BE2C (cell line): ENCODE results near the gene MAP3K15.

Experiments used
- DNase-seq: peaks from one replicate; pipeline ENCODE4 v3.0.0-alpha.2; 2020
- H3K27me3 ChIP-seq: fragments of 250-450 bp; sonication (Bioruptor Pico); 2 replicates; pipeline ENCODE4 v1.5.1; 2020; ENCODE audit warnings: mild to moderate bottlenecking
- H3K36me3 ChIP-seq: fragments of 250-450 bp; sonication (Bioruptor Pico); 2 replicates; pipeline ENCODE4 v1.5.1; 2020; ENCODE audit warnings: mild to moderate bottlenecking
- H3K4me1 ChIP-seq: fragments of 250-450 bp; sonication (Bioruptor Pico); 2 replicates; pipeline ENCODE4 v1.5.1; 2020
- H3K4me3 ChIP-seq: 2 replicates; pipeline ENCODE4 v1.5.1; 2011; ENCODE audit warnings: low read depth, low read length
- H3K9me3 ChIP-seq: fragments of 250-450 bp; sonication (Bioruptor Pico); 2 replicates; pipeline ENCODE4 v1.5.1; 2020
- TF ChIP-seq, protein P1 (sequence below): IDR thresholded peaks from 2 replicates; pipeline ENCODE4 v1.5.1; 2012; ENCODE audit warnings: mild to moderate bottlenecking, low read depth, low read length

MAP3K15 gene

DNA sequence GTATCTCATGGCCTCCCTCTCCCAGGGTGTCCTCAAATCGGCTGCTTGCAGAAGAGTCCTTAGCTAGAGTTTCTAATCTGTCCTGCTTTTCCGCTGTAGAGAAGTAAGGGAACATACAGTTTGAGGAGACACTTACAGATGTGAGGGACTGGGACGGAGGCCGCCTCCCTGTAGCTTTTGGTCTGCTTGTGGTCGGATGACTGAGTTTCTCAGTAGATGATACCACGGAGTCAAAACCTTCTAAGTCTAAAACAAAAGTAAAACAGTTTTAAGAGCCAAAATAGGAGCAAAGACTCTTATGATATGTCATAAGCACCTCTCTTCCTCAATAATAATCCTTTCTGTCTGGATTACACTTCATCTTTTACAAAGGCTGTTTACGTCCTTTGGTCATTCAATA, 34.5 kb upstream of the MAP3K15 start:
- TF ChIP-seq, protein P1, sequence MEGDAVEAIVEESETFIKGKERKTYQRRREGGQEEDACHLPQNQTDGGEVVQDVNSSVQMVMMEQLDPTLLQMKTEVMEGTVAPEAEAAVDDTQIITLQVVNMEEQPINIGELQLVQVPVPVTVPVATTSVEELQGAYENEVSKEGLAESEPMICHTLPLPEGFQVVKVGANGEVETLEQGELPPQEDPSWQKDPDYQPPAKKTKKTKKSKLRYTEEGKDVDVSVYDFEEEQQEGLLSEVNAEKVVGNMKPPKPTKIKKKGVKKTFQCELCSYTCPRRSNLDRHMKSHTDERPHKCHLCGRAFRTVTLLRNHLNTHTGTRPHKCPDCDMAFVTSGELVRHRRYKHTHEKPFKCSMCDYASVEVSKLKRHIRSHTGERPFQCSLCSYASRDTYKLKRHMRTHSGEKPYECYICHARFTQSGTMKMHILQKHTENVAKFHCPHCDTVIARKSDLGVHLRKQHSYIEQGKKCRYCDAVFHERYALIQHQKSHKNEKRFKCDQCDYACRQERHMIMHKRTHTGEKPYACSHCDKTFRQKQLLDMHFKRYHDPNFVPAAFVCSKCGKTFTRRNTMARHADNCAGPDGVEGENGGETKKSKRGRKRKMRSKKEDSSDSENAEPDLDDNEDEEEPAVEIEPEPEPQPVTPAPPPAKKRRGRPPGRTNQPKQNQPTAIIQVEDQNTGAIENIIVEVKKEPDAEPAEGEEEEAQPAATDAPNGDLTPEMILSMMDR, result no peak

DNA sequence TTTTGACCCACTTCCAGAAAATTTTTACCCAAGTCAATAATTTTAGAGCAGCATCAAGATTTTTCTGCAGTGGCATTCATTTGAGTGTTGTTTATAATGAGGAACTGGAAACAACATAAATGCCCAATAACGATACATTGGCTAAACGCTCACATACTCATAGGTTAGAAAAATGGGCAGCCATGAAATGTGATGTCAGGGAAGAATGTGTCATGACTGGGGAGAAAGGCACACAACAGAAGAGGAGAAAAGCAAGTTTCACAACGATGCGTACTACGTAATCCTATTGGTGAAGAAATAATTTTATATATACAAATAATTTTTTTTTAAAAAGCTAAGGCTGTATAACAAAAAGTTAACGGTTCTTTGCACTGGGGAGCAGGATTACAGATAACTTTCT, 33.6 kb upstream of the MAP3K15 start:
- Histone ChIP-seq H3K4me3 (no peak overlapping the region), H3K4me1 (no peaks in the 10 kb centered on the region), H3K36me3 (no peaks in the 10 kb centered on the region), H3K9me3 (no peaks in the 10 kb centered on the region), H3K27me3 (no peaks in the 10 kb centered on the region)
- no peak for DNase-seq
- TF ChIP-seq, protein P1, result no peak

More for the DNA sequence above, 34.5 kb upstream of the MAP3K15 start:
- Histone ChIP-seq H3K9me3 (no peaks in the 10 kb centered on the region), H3K4me1 (no peaks in the 10 kb centered on the region), H3K36me3 (no peaks in the 10 kb centered on the region), H3K4me3 (no peak overlapping the region), H3K27me3 (no peaks in the 10 kb centered on the region)
- no peak for DNase-seq

DNA sequence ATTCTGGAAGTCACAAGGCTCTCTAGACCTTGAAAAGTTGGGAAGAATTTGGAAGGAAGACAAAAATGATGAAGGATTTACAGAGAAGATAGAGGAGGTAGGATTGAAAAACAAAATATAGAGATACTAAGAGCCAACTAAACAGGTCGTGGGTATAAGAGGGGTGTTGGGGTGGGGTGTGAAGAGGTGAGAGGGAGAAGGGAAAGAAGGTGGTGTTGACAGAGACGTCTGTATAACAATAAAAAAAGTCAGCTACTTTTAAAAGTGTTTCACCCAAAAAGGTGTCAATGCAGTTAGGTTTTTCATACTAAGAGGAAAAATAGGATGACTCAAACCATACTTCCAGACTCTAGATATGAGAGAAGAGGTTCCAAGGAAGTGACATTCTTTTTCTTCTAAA, 33.0 kb upstream of the MAP3K15 start:
- no peak for DNase-seq
- Histone ChIP-seq H3K9me3 (no peaks in the 10 kb centered on the region), H3K27me3 (no peaks in the 10 kb centered on the region), H3K4me3 (no peak overlapping the region), H3K36me3 (no peaks in the 10 kb centered on the region), H3K4me1 (no peaks in the 10 kb centered on the region)
- TF ChIP-seq, protein P1, result no peak

DNA sequence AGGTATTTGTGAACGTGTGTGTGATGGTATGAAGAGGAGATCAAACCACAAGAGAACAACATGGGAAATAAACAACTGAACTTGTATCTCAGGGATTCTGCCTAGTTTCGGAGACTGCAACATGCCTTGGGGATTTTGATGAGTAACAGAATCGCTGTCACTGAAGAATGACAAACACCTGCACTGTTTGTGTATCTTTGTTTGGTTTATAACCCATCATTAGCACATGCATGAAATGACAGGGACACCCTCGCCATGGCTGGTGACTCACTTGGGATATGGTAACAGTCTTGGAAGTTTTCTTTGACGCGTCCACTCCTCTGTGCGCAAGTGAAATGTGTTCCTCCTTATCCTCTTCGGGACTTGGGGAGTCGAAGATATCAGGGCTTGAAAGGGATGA, 30.3 kb upstream of the MAP3K15 start:
- H3K4me3 ChIP-seq, result no peak overlapping the region
- no peaks in the 10 kb centered on the region for H3K36me3 ChIP-seq
- TF ChIP-seq, protein P1, result no peak

DNA sequence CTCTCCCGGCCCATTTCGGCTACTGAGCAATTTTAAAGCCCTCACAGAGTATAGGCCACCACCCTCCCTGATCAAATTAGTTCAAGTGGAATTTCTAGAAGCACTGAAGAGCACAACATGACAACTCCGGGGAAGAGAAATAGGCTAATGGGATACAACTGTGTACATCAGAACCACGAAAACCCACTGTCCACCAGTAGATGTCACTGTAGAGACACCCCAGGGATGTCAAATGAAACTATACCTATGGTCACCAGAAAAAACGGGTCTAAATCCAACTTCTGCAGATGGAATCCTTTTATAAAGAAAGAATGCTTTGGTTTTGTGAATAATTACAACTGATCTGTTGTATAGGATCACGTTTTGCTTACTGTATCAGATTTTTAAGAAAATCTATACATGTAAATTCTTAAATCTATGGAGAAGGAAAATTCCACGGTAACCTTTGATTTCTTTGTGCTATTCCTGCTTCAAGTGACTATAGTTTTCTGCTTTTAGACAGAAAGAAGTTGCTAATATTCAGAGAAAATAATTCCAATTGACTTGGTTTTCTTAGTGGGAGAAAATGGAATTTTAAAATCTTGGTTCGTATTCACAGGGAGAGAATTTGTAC, 29.5 kb upstream of the MAP3K15 start:
- H3K9me3 ChIP-seq, result no peaks in the 10 kb centered on the region
- DNase-seq, result peak; percentile 39

More for the DNA sequence above, 30.3 kb upstream of the MAP3K15 start:
- no peaks in the 10 kb centered on the region for H3K4me1 ChIP-seq
- no peak for DNase-seq
- no peaks in the 10 kb centered on the region for H3K9me3 ChIP-seq
- no peaks in the 10 kb centered on the region for H3K27me3 ChIP-seq

DNA sequence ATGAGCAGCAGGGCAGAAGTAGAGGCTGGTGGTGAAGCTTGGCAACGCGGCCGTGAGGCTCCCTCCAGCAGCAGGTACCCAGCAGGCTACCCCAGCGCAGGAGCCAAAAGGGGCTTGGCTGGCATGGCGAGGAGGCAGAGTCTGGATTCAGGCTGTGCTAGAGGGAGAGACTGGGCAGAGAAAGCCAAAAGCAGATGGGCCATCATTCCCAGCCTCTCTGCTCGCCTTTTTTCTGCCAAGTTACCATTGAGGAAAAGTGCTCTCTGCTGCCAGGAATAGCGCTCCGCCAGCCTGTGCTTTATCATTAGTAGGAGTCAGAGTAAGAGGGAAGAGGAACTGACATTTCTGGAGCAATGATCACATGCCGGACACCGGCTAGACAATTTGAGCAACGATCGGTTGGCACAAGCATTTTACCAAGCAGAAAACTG, 28.7 kb upstream of the MAP3K15 start:
- no peaks in the 10 kb centered on the region for H3K36me3 ChIP-seq
- TF ChIP-seq, protein P1, result no peak
- H3K4me1 ChIP-seq, result no peaks in the 10 kb centered on the region
- H3K27me3 ChIP-seq, result no peaks in the 10 kb centered on the region
- H3K9me3 ChIP-seq, result no peaks in the 10 kb centered on the region
- H3K4me3 ChIP-seq, result no peak overlapping the region
- no peak for DNase-seq

More for the DNA sequence above, 29.5 kb upstream of the MAP3K15 start:
- Histone ChIP-seq H3K4me3 (no peak overlapping the region), H3K4me1 (no peaks in the 10 kb centered on the region), H3K27me3 (no peaks in the 10 kb centered on the region), H3K36me3 (no peaks in the 10 kb centered on the region)
- TF ChIP-seq, protein P1, result peak; percentile 79
